ENCODE data around the gene ETFDH. TPM values are rescaled to one million over a fixed set of nuclear protein-coding genes. Genes with fewer than 3 reads are reported as not detected.

ETFDH gene
- polyA plus RNA-seq, 1 donor (not counting 4 experiments of a cell fraction or from before 2014, with no cell fraction given): 25.5 TPM

- Histone ChIP-seq H3K9ac (ENCODE audit: control insufficient read depth, extremely low read depth, insufficient read depth, low read length) (no peak overlapping the region), H3K4me3 (ENCODE audit: control insufficient read depth in 2 of 3, extremely low read depth in 1 of 3, insufficient read depth in 2 of 3, low read depth in 1 of 3, low read length in 3 of 3) (peak overlapping the region in 1 of 3 experiments; percentile 97)
- no peak for TF ChIP-seq EZH2 (IDR thresholded peaks at IDR 0.05; ENCODE audit: low read length)
- TF ChIP-seq CTCF (optimal IDR thresholded peaks at IDR 0.05 in 1 of 3, IDR thresholded peaks at IDR 0.05 in 1 of 3, conservative IDR thresholded peaks at IDR 0.05 in 1 of 3; ENCODE audit: extremely low read depth in 1 of 3, insufficient read depth in 2 of 3, low read length in 3 of 3): no peak
Measured at GRCh38 chr4:158721680-158722079, 49.6 kb downstream of the ETFDH start.

GRCh38 chr4:158722291-158722916 lies 50.3 kb downstream of the ETFDH start:
- Histone ChIP-seq H3K4me1 (ENCODE audit: control insufficient read depth, extremely low read depth, insufficient read depth, low read length) (peaks cover 3% of the 10 kb centered on the region), H3K9me1 (ENCODE audit: control insufficient read depth, extremely low read depth, insufficient read depth, low read length) (no peaks in the 10 kb centered on the region), H3K9ac (ENCODE audit: control insufficient read depth, extremely low read depth, insufficient read depth, low read length) (peak overlapping the region; percentile 97), H3K36me3 (ENCODE audit: control insufficient read depth in 2 of 2, extremely low read depth in 1 of 2, insufficient read depth in 2 of 2, low read length in 2 of 2) (peaks cover 5 to 12% of the 10 kb centered on the region in 2 experiments), H4K20me1 (ENCODE audit: control insufficient read depth, extremely low read depth, insufficient read depth, low read length) (no peaks in the 10 kb centered on the region), H3K9me3 (ENCODE audit: control insufficient read depth, low read depth, low read length) (no peaks in the 10 kb centered on the region), H3K79me2 (ENCODE audit: control insufficient read depth, insufficient read depth, low read length) (peaks cover 30% of the 10 kb centered on the region), H3K27ac (ENCODE audit: control insufficient read depth, insufficient read depth, low read length) (peak overlapping the region; percentile 94), H3K4me2 (ENCODE audit: control insufficient read depth, extremely low read depth, insufficient read depth, low read depth, low read length) (peak overlapping the region; percentile 100), H3K4me3 (ENCODE audit: control insufficient read depth in 2 of 3, extremely low read depth in 1 of 3, insufficient read depth in 2 of 3, low read depth in 1 of 3, low read length in 3 of 3) (peak overlapping the region; percentile 74 to 97 (median 97)), H3K27me3 (ENCODE audit: control insufficient read depth, extremely low read depth, insufficient read depth, low read length) (no peaks in the 10 kb centered on the region), H2AFZ (ENCODE audit: control insufficient read depth, low read length) (peak overlapping the region; percentile 71)
- dilution Hi-C loops (cut with MboI; ENCODE audit: extremely low pct_ligation_motif_present, low sequenced_read_pairs): no loop called here
- TF ChIP-seq CTCF (optimal IDR thresholded peaks at IDR 0.05 in 1 of 3, IDR thresholded peaks at IDR 0.05 in 1 of 3, conservative IDR thresholded peaks at IDR 0.05 in 1 of 3; ENCODE audit: extremely low read depth in 1 of 3, insufficient read depth in 2 of 3, low read length in 3 of 3) (no peak), EZH2 (IDR thresholded peaks at IDR 0.05; ENCODE audit: low read length) (no peak)
- FAIRE-seq: peak; percentile 59
- no peak for DNase-seq (ENCODE audit: low read depth, low spot score)

More at GRCh38 chr4:158721680-158722079, 49.6 kb downstream of the ETFDH start:
- dilution Hi-C loops (cut with MboI; ENCODE audit: extremely low pct_ligation_motif_present, low sequenced_read_pairs): no loop called here
- no peak for DNase-seq (ENCODE audit: low read depth, low spot score)
- Histone ChIP-seq H3K9me1 (ENCODE audit: control insufficient read depth, extremely low read depth, insufficient read depth, low read length) (no peaks in the 10 kb centered on the region), H3K4me2 (ENCODE audit: control insufficient read depth, extremely low read depth, insufficient read depth, low read depth, low read length) (peak overlapping the region; percentile 100), H3K79me2 (ENCODE audit: control insufficient read depth, insufficient read depth, low read length) (peaks cover 30% of the 10 kb centered on the region), H2AFZ (ENCODE audit: control insufficient read depth, low read length) (no peak overlapping the region), H3K4me1 (ENCODE audit: control insufficient read depth, extremely low read depth, insufficient read depth, low read length) (peaks cover 3% of the 10 kb centered on the region), H3K27ac (ENCODE audit: control insufficient read depth, insufficient read depth, low read length) (no peak overlapping the region), H4K20me1 (ENCODE audit: control insufficient read depth, extremely low read depth, insufficient read depth, low read length) (no peaks in the 10 kb centered on the region), H3K27me3 (ENCODE audit: control insufficient read depth, extremely low read depth, insufficient read depth, low read length) (no peaks in the 10 kb centered on the region), H3K36me3 (ENCODE audit: control insufficient read depth in 2 of 2, extremely low read depth in 1 of 2, insufficient read depth in 2 of 2, low read length in 2 of 2) (peaks cover 8 to 12% of the 10 kb centered on the region in 2 experiments), H3K9me3 (ENCODE audit: control insufficient read depth, low read depth, low read length) (no peaks in the 10 kb centered on the region)
- no peak for FAIRE-seq

Data from keratinocyte (primary cell).